Measurements from ENCODE around the gene BHLHE40.
"Not testable (repeated sequence)": the region's sequence is repeated elsewhere in the genome, so short reads cannot be mapped to it uniquely, and the experiment has no call there.

BHLHE40 gene

GRCh38 chr3:4979428-4980228 lies at the start of gene BHLHE40:
Gene BHLHE40, plus strand, starts transcription at chr3:4979437. Its CDS starts 282 bp downstream, at chr3:4979719.
- DNase-seq, result peak in 1 of 2 donors; percentile 49

- DNase-seq, result no peak
These were observed 48.7 kb upstream of the BHLHE40 start for GRCh38 chr3:4930501-4930900.

GRCh38 chr3:4934050-4934449 lies 45.2 kb upstream of the BHLHE40 start:
- no peak for DNase-seq

GRCh38 chr3:4935347-4935746 lies 43.9 kb upstream of the BHLHE40 start:
- DNase-seq, result peak in 1 of 2 donors; percentile 10

- DNase-seq, result no peak
These were observed 42.1 kb upstream of the BHLHE40 start for GRCh38 chr3:4936982-4937614.

GRCh38 chr3:4938281-4938982 lies 40.8 kb upstream of the BHLHE40 start:
- DNase-seq, result no peak

- DNase-seq, result no peak
These were observed 40.0 kb upstream of the BHLHE40 start for GRCh38 chr3:4939276-4939675.

- DNase-seq, result no peak
These were observed 38.3 kb upstream of the BHLHE40 start for GRCh38 chr3:4940985-4941384.

- no peak for DNase-seq
These were observed 35.7 kb upstream of the BHLHE40 start for GRCh38 chr3:4943549-4943948.

- no peak for DNase-seq
These were observed 33.9 kb upstream of the BHLHE40 start for GRCh38 chr3:4945324-4945723.

GRCh38 chr3:4947028-4947427 lies 32.2 kb upstream of the BHLHE40 start:
- DNase-seq, result no peak

- DNase-seq, result no peak
These were observed 30.8 kb upstream of the BHLHE40 start for GRCh38 chr3:4948395-4948794.

GRCh38 chr3:4949004-4949403 lies 30.2 kb upstream of the BHLHE40 start:
- DNase-seq, result no peak

- DNase-seq, result no peak
These were observed 29.6 kb upstream of the BHLHE40 start for GRCh38 chr3:4949659-4950058.

GRCh38 chr3:4950351-4950784 lies 28.9 kb upstream of the BHLHE40 start:
- no peak for DNase-seq

- no peak for DNase-seq
These were observed 28.3 kb upstream of the BHLHE40 start for GRCh38 chr3:4950948-4951347.

GRCh38 chr3:4953119-4953518 lies 26.1 kb upstream of the BHLHE40 start:
- no peak for DNase-seq

- no peak for DNase-seq
These were observed 24.8 kb upstream of the BHLHE40 start for GRCh38 chr3:4954256-4955000.

- DNase-seq, result no peak
These were observed 23.1 kb upstream of the BHLHE40 start for GRCh38 chr3:4956099-4956498.

- DNase-seq, result no peak
These were observed 22.5 kb upstream of the BHLHE40 start for GRCh38 chr3:4956738-4957137.

GRCh38 chr3:4957978-4958377 lies 21.3 kb upstream of the BHLHE40 start:
- no peak for DNase-seq

GRCh38 chr3:4959180-4959579 lies 20.1 kb upstream of the BHLHE40 start:
- no peak for DNase-seq

GRCh38 chr3:4961865-4962264 lies 17.4 kb upstream of the BHLHE40 start:
- not testable (repeated sequence) for DNase-seq
